Adrenal gland (tissue), 12 donors: ENCODE measurements around the gene SEC16A. TPM values are rescaled to one million over a fixed set of nuclear protein-coding genes. Genes with fewer than 3 reads are reported as not detected.
A peak's percentile ranks its signal among the peaks of the same experiment; 100 is the strongest.

Experiments
- DNase-seq, 7 donors: peaks; one replicate each; pipeline ENCODE4 v3.0.0-alpha.2; 2019 to 2020
- H3K27ac ChIP-seq, 5 donors: fragments of 200-600 bp; sonication (generic) in 4 of 5; 1 replicate in 3 of 5; 2 replicates in 2 of 5; pipeline versions ENCODE4 v1.5.1 to v1.8.0; 2016 to 2020; ENCODE audit warnings: mild to moderate bottlenecking in 1 of 5
- H3K27me3 ChIP-seq: fragments of 200-600 bp; 2 replicates; pipeline ENCODE4 v1.8.0; 2021
- H3K36me3 ChIP-seq, 2 donors: fragments of 200-600 bp; replicated peaks in 1 of 2; 1 replicate in 1 of 2; 2 replicates in 1 of 2; pipeline versions ENCODE4 v1.5.1 to v1.8.0; 2018 to 2022
- H3K4me1 ChIP-seq, 2 donors: fragments of 200-600 bp; replicated peaks in 1 of 2; 1 replicate in 1 of 2; 2 replicates in 1 of 2; pipeline versions ENCODE4 v1.5.1 to v1.8.0; 2018 to 2021
- H3K4me3 ChIP-seq, 4 donors: fragments of 200-600 bp; sonication (generic) in 3 of 4; one replicate each; pipeline ENCODE4 v1.5.1; 2016 to 2018
- H3K9me3 ChIP-seq, 3 donors: fragments of 200-600 bp; sonication (generic) in 1 of 3; replicated peaks in 1 of 3; 1 replicate in 2 of 3; 2 replicates in 1 of 3; pipeline versions ENCODE4 v1.5.1 to v1.8.0; 2016 to 2021
- CTCF ChIP-seq, 6 experiments: fragments of 450-650 bp in 4 of 6; fragments of 200-600 bp in 2 of 6; sonication (generic) in 1 of 6; IDR thresholded peaks; 1 replicate in 5 of 6; 2 replicates in 1 of 6; pipeline versions ENCODE4 v1.5.1 to v1.8.0; 2016 to 2021; ENCODE audit warnings: antibody characterized with exemption in 6 of 6, mild to moderate bottlenecking in 2 of 6, moderate library complexity in 1 of 6
- POLR2A ChIP-seq, 2 donors: fragments of 450-650 bp; IDR thresholded peaks; one replicate each; pipeline ENCODE4 v1.6.1; 2017; ENCODE audit warnings: antibody characterized with exemption in 2 of 2, mild to moderate bottlenecking in 2 of 2, moderate library complexity in 1 of 2
- WGBS, 4 donors: extraction: QIAGEN DNeasy Blood & Tissue Kit in 2 of 4; methylation state at CpG; one replicate each; pipeline versions ENCODE4 v1.1.5 to v1.1.7; 2013 to 2017; 5-methylcytosine and 5-hydroxymethylcytosine counted together
- intact Hi-C, 2 donors: fragments of 100-400 bp; cut with DNase I; formaldehyde crosslinking; loops; one replicate each; pipeline versions ENCODE4 v1.14.1 to v1.15.0; 2022 to 2023
- polyA plus RNA-seq, 3 donors: library from polyadenylated mRNA; stranded (reverse); fragments of 200-250 nt in 2 of 3; fragments of 350-450 nt in 1 of 3; fragmentation: Illumina TruSeq in 1 of 3; extraction: RNeasy Lipid Tissue Mini Kit (QIAGEN cat#74804) in 1 of 3; gene quantifications; one replicate each; pipeline ENCODE4 v1.2.3, GENCODE V29; 2013 to 2014
- total RNA-seq, 9 donors: library from RNA; depleted of rRNA in 4 of 9; stranded (reverse); fragments of >200 nt in 4 of 9; fragments of 120-200 nt in 1 of 9; fragmentation: NEBNext Ultra II Directional in 1 of 9; extraction: Animal tissue kit (Norgen Biotek cat#: 25700) in 1 of 9; gene quantifications; one replicate each; pipeline versions ENCODE4 v1.1.0 to v1.2.4, GENCODE V29; 2013 to 2023
- donor health status: healthy with polysubstance abuse.
- donor health status: Bipolar disorder and iron deficiency.
- donor health status: DM: yes; HTN: yes; CAD: no.
- donor health status: DM: no; HTN: no; CAD: no.
- donor health status: DM: no; HTN: no; CAD: no.
- donor health status: DM: yes; HTN: yes; CAD: no.

Gene SEC16A
- total and polyA plus RNA-seq, 12 donors = 18.8 to 107 (median 56.5) TPM

DNA sequence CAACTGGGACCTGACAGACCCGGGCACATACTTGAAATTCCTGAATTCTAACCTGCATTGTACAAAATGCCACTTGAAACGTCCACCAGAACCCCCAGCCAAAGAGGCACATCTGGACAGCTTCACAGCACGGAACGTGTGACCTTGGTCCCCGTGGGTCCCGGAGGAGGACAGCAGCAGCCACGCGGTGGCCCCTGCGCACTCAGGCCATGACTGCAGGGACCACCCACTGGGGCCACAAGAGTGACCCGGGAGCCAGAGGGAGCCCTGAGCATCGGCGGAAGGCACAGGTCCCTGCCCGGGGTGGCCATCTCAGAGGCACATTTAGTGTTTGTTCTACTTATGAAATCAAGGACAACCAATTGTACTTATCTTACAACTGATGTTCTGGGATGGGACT, 80.8 kb downstream of the SEC16A start:
- DNase-seq = no peak
- H3K4me1 ChIP-seq = peaks cover 9 to 17% of the 10 kb centered on the region in 2 donors
- H3K27ac ChIP-seq = no peak overlapping the region
- H3K4me3 ChIP-seq = no peak overlapping the region
- peaks cover 0 to 33% of the 10 kb centered on the region in 2 donors for H3K36me3 ChIP-seq
- 60 to 65% (median 62%) methylated on average over 11 to 13 of the region's 13 CpGs for WGBS, 4 donors
- intact Hi-C loops = loop anchor here (5.0 kb wide), 1 partner anchor 65 kb away; no protein-coding TSS in a partner anchor
- H3K27me3 ChIP-seq = no peaks in the 10 kb centered on the region
- no peaks in the 10 kb centered on the region for H3K9me3 ChIP-seq
- TF ChIP-seq CTCF (IDR thresholded peaks at IDR 0.05) (no peak), POLR2A (IDR thresholded peaks at IDR 0.05) (no peak)

DNA sequence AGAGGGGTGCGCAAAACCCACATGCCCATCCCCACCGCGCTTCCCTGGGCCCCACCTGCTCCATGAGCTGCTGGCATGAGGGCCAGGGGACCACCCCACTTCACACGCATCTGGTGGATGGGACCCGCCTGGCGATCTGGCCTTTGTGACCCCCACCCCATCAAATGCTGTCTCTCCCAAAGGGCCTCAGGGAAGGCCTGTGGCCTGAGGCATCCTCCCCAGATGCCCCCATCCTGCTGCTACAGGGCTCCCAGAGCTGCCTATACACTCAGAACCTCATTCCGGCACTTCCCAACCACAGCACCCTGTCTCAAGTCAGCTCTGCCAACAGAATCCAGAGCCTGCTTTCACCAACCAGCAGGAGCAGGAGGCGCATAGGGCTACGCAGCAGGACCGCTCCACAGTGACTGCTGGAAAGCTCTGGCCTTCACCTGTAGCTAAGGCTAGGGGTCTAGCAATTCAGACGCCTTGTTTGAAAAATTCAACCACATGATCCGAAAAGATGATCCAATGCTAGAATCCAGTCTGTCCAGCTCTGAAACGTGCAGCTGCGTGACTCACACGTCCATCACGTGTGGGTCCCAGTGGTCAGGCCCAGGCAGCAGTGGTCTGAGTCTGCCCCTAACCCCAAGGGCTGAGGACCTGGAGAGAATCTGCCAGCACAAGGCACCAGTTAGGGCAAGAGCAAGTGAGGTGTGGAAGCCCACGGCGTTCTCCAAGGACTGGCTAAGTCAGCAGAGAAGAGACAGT, 81.5 kb downstream of the SEC16A start:
- no peaks in the 10 kb centered on the region for H3K27me3 ChIP-seq
- no peak overlapping the region for H3K27ac ChIP-seq
- TF ChIP-seq CTCF (IDR thresholded peaks at IDR 0.05) (no peak), POLR2A (IDR thresholded peaks at IDR 0.05) (no peak)
- H3K4me3 ChIP-seq = no peak overlapping the region
- no peaks in the 10 kb centered on the region for H3K9me3 ChIP-seq
- DNase-seq = no peak
- WGBS, 4 donors = 86 to 93% (median 88%) methylated on average over 15 to 18 of the region's 18 CpGs
- peaks cover 0 to 33% of the 10 kb centered on the region in 2 donors for H3K36me3 ChIP-seq
- intact Hi-C loops = loop anchor here (2.0 to 5.0 kb wide), 2 partner anchors 64 to 89 kb away; no protein-coding TSS in a partner anchor
- peaks cover 9 to 17% of the 10 kb centered on the region in 2 donors for H3K4me1 ChIP-seq

GRCh38 chr9:136400038-136400834, 82.6 kb downstream of the SEC16A start, which contains the start of gene SNAPC4:
TSS of gene SNAPC4 (minus strand) at chr9:136400170. CDS start at chr9:136398428, 1,742 bp downstream.
- peaks cover 0 to 34% of the 10 kb centered on the region in 2 donors for H3K36me3 ChIP-seq
- peak within 1 kb of the TSS in 1 of 5 donors; percentile 54 for H3K27ac ChIP-seq
- no peaks in the 10 kb centered on the region for H3K27me3 ChIP-seq
- TF ChIP-seq POLR2A (IDR thresholded peaks at IDR 0.05) (no peak), CTCF (IDR thresholded peaks at IDR 0.05) (peak; percentile 54 to 96 (median 80))
- no peaks in the 10 kb centered on the region for H3K9me3 ChIP-seq
- intact Hi-C loops = loop anchor here (2.0 to 5.0 kb wide), 2 partner anchors 63 to 87 kb away; no protein-coding TSS in a partner anchor
- WGBS, 4 donors = 5 to 26% (median 7%) methylated on average over 7 to 71 of the region's 71 CpGs
- peaks cover 9 to 17% of the 10 kb centered on the region in 2 donors for H3K4me1 ChIP-seq
- peak; percentile 74 to 88 (median 83) for DNase-seq
- H3K4me3 ChIP-seq = peak within 1 kb of the TSS; percentile 36 to 99 (median 82)
